ENCODE measurements around the gene PLEKHH2. TPM values are rescaled to one million over a fixed set of nuclear protein-coding genes. Genes with fewer than 3 reads are reported as not detected.

PLEKHH2 gene
- total and polyA plus RNA-seq, 2 of the 13 experiments (the other 11 are each of a cell fraction or from before 2014, with no cell fraction given): 1.1 to 3.0 TPM

DNA sequence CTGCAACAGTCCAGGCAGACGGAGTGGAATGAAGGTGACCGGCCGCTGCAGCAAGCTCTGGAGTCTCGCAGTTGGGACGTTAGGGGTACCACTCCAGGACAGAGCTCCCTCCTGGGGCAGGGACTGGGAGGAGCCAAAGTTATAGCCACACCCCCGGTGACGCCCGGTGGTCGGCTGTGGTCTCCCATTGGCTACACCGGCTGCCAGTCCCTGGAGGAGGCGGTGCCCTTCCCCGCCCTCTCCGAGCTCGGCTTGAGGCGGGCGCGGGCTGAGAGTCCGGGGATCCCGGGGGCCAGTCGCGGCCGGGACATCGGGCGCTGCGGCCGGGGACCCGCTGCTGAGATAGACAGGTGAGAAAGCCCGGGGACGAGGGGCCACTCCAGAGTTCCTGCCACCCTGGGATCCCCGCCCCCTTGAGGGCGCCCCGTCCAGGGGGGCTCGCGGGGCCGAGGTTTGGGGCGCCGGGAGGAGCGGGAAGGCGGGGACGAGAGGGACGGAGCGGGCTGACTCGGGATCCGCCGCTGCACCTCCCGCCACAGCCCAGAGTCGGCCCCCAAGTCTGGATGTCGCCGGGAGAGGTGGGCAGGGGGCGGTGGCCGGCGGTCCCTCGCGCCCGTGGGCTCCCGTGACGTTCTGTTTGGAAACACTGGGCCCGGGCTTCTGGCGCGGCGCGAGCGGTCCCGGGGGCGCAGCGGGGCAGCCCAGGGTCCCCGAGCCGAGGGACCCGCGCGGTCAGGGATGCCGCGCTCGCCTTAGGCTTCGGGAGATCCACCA is at the start of gene PLEKHH2 (continued):
- peak; percentile 71; the same call in 1 of the 2 replicates for TF ChIP-seq ARID4A (CRISPR knock-in tag; IDR thresholded peaks at IDR 0.05; ENCODE audit: borderline replicate concordance)
- peak; percentile 64; the same call in 1 of the 2 replicates for TF ChIP-seq ZNF230 (CRISPR knock-in tag; IDR thresholded peaks at IDR 0.05)
- TF ChIP-seq, protein P1, sequence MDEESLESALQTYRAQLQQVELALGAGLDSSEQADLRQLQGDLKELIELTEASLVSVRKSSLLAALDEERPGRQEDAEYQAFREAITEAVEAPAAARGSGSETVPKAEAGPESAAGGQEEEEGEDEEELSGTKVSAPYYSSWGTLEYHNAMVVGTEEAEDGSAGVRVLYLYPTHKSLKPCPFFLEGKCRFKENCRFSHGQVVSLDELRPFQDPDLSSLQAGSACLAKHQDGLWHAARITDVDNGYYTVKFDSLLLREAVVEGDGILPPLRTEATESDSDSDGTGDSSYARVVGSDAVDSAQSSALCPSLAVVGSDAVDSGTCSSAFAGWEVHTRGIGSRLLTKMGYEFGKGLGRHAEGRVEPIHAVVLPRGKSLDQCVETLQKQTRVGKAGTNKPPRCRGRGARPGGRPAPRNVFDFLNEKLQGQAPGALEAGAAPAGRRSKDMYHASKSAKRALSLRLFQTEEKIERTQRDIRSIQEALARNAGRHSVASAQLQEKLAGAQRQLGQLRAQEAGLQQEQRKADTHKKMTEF (CRISPR knock-in tag; IDR thresholded peaks at IDR 0.05): peak; percentile 86; the same call in 1 of the 2 replicates
- peak; percentile 51; the same call in 1 of the 2 replicates for TF ChIP-seq MAZ (IDR thresholded peaks at IDR 0.05; ENCODE audit: borderline replicate concordance, low read depth, low read length)
- TF ChIP-seq MAZ (CRISPR knock-in tag; IDR thresholded peaks at IDR 0.05; ENCODE audit: low read depth): 0 out of 2 replicates have a peak, but pooled peaks have one; percentile 59
- TF ChIP-seq YEATS4 (CRISPR knock-in tag; IDR thresholded peaks at IDR 0.05; ENCODE audit: borderline replicate concordance): peak; percentile 56; the same call in 1 of the 2 replicates
- peak; percentile 81 for TF ChIP-seq RBM39 (IDR thresholded peaks at IDR 0.05; ENCODE audit: low read depth, low read length, poor library complexity, severe bottlenecking)
- peak; percentile 47; the same call in 1 of the 2 replicates for TF ChIP-seq EED (CRISPR knock-in tag; IDR thresholded peaks at IDR 0.05)
- 0 out of 2 replicates have a peak, but pooled peaks have one; percentile 29 for TF ChIP-seq ZNF580 (CRISPR knock-in tag; IDR thresholded peaks at IDR 0.05; ENCODE audit: borderline replicate concordance, low read depth)
- 0 out of 2 replicates have a peak, but pooled peaks have one; percentile 51 for TF ChIP-seq HOXA9 (CRISPR knock-in tag; IDR thresholded peaks at IDR 0.05; ENCODE audit: borderline replicate concordance)
- no peak for TF ChIP-seq RAD51 (IDR thresholded peaks at IDR 0.05; ENCODE audit: borderline replicate concordance)
- TF ChIP-seq TSC22D2 (CRISPR knock-in tag; IDR thresholded peaks at IDR 0.05; ENCODE audit: borderline replicate concordance): no peak
- TF ChIP-seq ZNF510 (CRISPR knock-in tag; IDR thresholded peaks at IDR 0.05; ENCODE audit: low read depth): no peak
- 0 out of 2 replicates have a peak, but pooled peaks have one; percentile 37 for TF ChIP-seq ZSCAN31 (CRISPR knock-in tag; IDR thresholded peaks at IDR 0.05; ENCODE audit: low read depth)
- TF ChIP-seq ZNF557 (CRISPR knock-in tag; IDR thresholded peaks at IDR 0.05): no peak
- TF ChIP-seq MXD4 (CRISPR knock-in tag; IDR thresholded peaks at IDR 0.05): no peak
- no peak for TF ChIP-seq ZNF274 (CRISPR knock-in tag; IDR thresholded peaks at IDR 0.05)
- TF ChIP-seq, protein P2, sequence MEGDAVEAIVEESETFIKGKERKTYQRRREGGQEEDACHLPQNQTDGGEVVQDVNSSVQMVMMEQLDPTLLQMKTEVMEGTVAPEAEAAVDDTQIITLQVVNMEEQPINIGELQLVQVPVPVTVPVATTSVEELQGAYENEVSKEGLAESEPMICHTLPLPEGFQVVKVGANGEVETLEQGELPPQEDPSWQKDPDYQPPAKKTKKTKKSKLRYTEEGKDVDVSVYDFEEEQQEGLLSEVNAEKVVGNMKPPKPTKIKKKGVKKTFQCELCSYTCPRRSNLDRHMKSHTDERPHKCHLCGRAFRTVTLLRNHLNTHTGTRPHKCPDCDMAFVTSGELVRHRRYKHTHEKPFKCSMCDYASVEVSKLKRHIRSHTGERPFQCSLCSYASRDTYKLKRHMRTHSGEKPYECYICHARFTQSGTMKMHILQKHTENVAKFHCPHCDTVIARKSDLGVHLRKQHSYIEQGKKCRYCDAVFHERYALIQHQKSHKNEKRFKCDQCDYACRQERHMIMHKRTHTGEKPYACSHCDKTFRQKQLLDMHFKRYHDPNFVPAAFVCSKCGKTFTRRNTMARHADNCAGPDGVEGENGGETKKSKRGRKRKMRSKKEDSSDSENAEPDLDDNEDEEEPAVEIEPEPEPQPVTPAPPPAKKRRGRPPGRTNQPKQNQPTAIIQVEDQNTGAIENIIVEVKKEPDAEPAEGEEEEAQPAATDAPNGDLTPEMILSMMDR (CRISPR knock-in tag; IDR thresholded peaks at IDR 0.05): peak; percentile 18; the same call in 1 of the 2 replicates
